HepG2 (cell line): ENCODE measurements around the gene KCNT2. TPM values are rescaled to one million over a fixed set of nuclear protein-coding genes. Genes with fewer than 3 reads are reported as not detected.

Experiments used
- ATAC-seq: fragments of 200-7000 bp; cut with Tn5 transposase; 3 replicates; pipeline ENCODE4 v1.9.1; 2020; ENCODE audit warnings: mild to moderate bottlenecking, moderate library complexity
- BruUV-seq: library from RNA; stranded (reverse); fragments of 400-500 nt; replicated peaks from 2 replicates; lab custom pipeline; 2021; lab: Mats Ljungman, UMichigan
- CTCF ChIA-PET: fragments of 300-600 bp; formaldehyde crosslinking; extraction: SDS; loops from one replicate; lab custom pipeline; 2021; ENCODE audit warnings: low total read pairs, inconsistent platforms, low intra/inter-chr PET ratio; lab: Yijun Ruan, JAX
- POLR2A ChIA-PET: fragments of 350-600 bp; sonication (Branson Sonifier 250); formaldehyde crosslinking; loops from one replicate; lab custom pipeline; 2020; ENCODE audit warnings: antibody characterized with exemption, inconsistent platforms; lab: Yijun Ruan, JAX
- DNase-seq: peaks from one replicate; pipeline ENCODE4 v3.0.0-alpha.2; 2015; ENCODE audit warnings: low spot score
- FAIRE-seq: peaks from 3 replicates; lab custom pipeline; 2011; peaks lifted over from hg19 to GRCh38; lab: Jason Lieb, UNC
- H2AFZ ChIP-seq: one replicate; pipeline ENCODE4 v1.6.1; 2011; ENCODE audit warnings: low read length, inconsistent platforms
- H3K27ac ChIP-seq: fragments of 300-600 bp; 3 replicates; pipeline ENCODE4 v1.8.0; 2011; ENCODE audit warnings: mixed run types, mild to moderate bottlenecking, mixed read lengths, low read length, inconsistent platforms; ENCODE audit not compliant: insufficient read depth; ENCODE audit errors: extremely low read length
- H3K27me3 ChIP-seq, 2 experiments: fragments of 200-600 bp in 1 of 2; 2 replicates in 1 of 2; 3 replicates in 1 of 2; pipeline versions ENCODE4 v1.6.0 to v1.8.0; 2011; ENCODE audit warnings: low read length in 2 of 2, mild to moderate bottlenecking in 2 of 2, moderate library complexity in 2 of 2, inconsistent platforms in 1 of 2; ENCODE audit not compliant: insufficient read depth in 2 of 2, control insufficient read depth in 1 of 2
- H3K36me3 ChIP-seq, 2 experiments: fragments of 200-600 bp in 1 of 2; replicated peaks in 1 of 2; 2 replicates in 1 of 2; 3 replicates in 1 of 2; pipeline versions ENCODE4 v1.5.1 to v1.8.0; 2011; ENCODE audit warnings: low read length in 2 of 2, inconsistent platforms in 1 of 2; ENCODE audit not compliant: insufficient read depth in 2 of 2, control insufficient read depth in 1 of 2
- H3K4me1 ChIP-seq: 2 replicates; pipeline ENCODE4 v1.5.1; 2012; ENCODE audit warnings: low read length, inconsistent platforms; ENCODE audit not compliant: insufficient read depth
- H3K4me2 ChIP-seq: 2 replicates; pipeline ENCODE4 v1.6.0; 2011; ENCODE audit warnings: low read depth, low read length, inconsistent platforms
- H3K4me3 ChIP-seq, 3 experiments: fragments of 200-600 bp in 1 of 3; sonication (generic), shearing (Covaris generic) in 1 of 3; replicated peaks in 1 of 3; 2 replicates each; pipeline ENCODE4 v1.5.1; 2011 to 2016; ENCODE audit warnings: low read length in 3 of 3, inconsistent platforms in 2 of 3, low read depth in 2 of 3, mild to moderate bottlenecking in 2 of 3, control low read depth in 1 of 3, mixed read lengths in 1 of 3; ENCODE audit not compliant: insufficient read depth in 1 of 3
- H3K79me2 ChIP-seq: one replicate; pipeline ENCODE4 v1.6.1; 2011; ENCODE audit warnings: low read length, inconsistent platforms; ENCODE audit not compliant: insufficient read depth
- H3K9ac ChIP-seq: 2 replicates; pipeline ENCODE4 v1.6.0; 2011; ENCODE audit warnings: mild to moderate bottlenecking, low read depth, low read length, inconsistent platforms; ENCODE audit not compliant: insufficient read depth
- H3K9me3 ChIP-seq: 2 replicates; pipeline ENCODE4 v1.5.1; 2012; ENCODE audit warnings: mild to moderate bottlenecking, low read length
- H4K20me1 ChIP-seq: 2 replicates; pipeline ENCODE4 v1.6.0; 2011; ENCODE audit warnings: inconsistent platforms, mild to moderate bottlenecking, low read length, moderate library complexity; ENCODE audit not compliant: insufficient read depth
- HNF4A ChIP-seq: sonication (generic); formaldehyde crosslinking; IDR thresholded peaks from 2 replicates; pipeline ENCODE4 v1.4.0; 2020; ENCODE audit warnings: missing genetic modification reagents
- MED13 ChIP-seq: sonication (generic); formaldehyde crosslinking; IDR thresholded peaks from 2 replicates; pipeline ENCODE4 v1.5.0; 2020; ENCODE audit warnings: missing genetic modification reagents
- REXO4 ChIP-seq: sonication (generic); formaldehyde crosslinking; IDR thresholded peaks from 2 replicates; pipeline ENCODE4 v1.8.0; 2022; ENCODE audit warnings: missing genetic modification reagents, mild to moderate bottlenecking, borderline replicate concordance
- SIN3A ChIP-seq: IDR thresholded peaks from 2 replicates; pipeline ENCODE4 v1.6.1; 2011; ENCODE audit warnings: low read depth, mild to moderate bottlenecking, control low read depth, low read length, borderline replicate concordance
- TAF1 ChIP-seq: sonication (generic); formaldehyde crosslinking; IDR thresholded peaks from 2 replicates; pipeline ENCODE4 v1.4.0; 2020; ENCODE audit warnings: missing genetic modification reagents
- ZNF333 ChIP-seq: sonication (generic); formaldehyde crosslinking; IDR thresholded peaks from 2 replicates; pipeline ENCODE4 v1.4.0; 2020; ENCODE audit warnings: mild to moderate bottlenecking, missing genetic modification reagents, borderline replicate concordance
- ZNF350 ChIP-seq: sonication (generic); formaldehyde crosslinking; IDR thresholded peaks from 2 replicates; pipeline ENCODE4 v1.4.0; 2020; ENCODE audit warnings: mild to moderate bottlenecking, low read depth, missing genetic modification reagents, borderline replicate concordance
- ZNF550 ChIP-seq: sonication (generic); formaldehyde crosslinking; IDR thresholded peaks from 2 replicates; pipeline ENCODE4 v1.4.0; 2020; ENCODE audit warnings: mild to moderate bottlenecking, missing genetic modification reagents, borderline replicate concordance
- ZNF652 ChIP-seq: IDR thresholded peaks from 2 replicates; pipeline ENCODE4 v1.6.1; 2016; ENCODE audit warnings: low read depth, borderline replicate concordance
- ZNF761 ChIP-seq: sonication (generic); formaldehyde crosslinking; conservative IDR thresholded peaks from 2 replicates; pipeline ENCODE4 v1.4.0; 2020; ENCODE audit warnings: mild to moderate bottlenecking, missing genetic modification reagents
- WGBS: methylation state at CpG from one replicate; pipeline ENCODE4 v1.1.6; 2017; ENCODE audit warnings: low lambda C conversion rate; 5-methylcytosine and 5-hydroxymethylcytosine counted together
- in situ Hi-C: cut with HindIII; loops from 2 replicates; pipeline ENCODE4 v1.10.0; 2017; ENCODE audit warnings: low pct_unique_long_range_greater_than_20kb; ENCODE audit not compliant: extremely low pct_ligation_motif_present
- intact Hi-C: fragments of 100-400 bp; cut with micrococcal nuclease; formaldehyde crosslinking; loops from one replicate; pipeline ENCODE4 v1.10.0; 2022; ENCODE audit not compliant: unreplicated experiment
- polyA plus RNA-seq, 8 experiments: library from polyadenylated mRNA; depleted of rRNA in 3 of 8; stranded (reverse) in 7 of 8; unstranded in 1 of 8; fragments of >200 nt; fragmentation: Illumina TruSeq in 4 of 8; extraction: Trizol in 4 of 8; gene quantifications; 2 replicates each; pipeline versions ENCODE4 v1.2.1 to v1.2.3, GENCODE V29; 2011 to 2016; ENCODE audit warnings: low read depth in 4 of 8, missing spikeins in 1 of 8, mixed read lengths in 1 of 8; ENCODE audit not compliant: insufficient read depth in 1 of 8
- total RNA-seq, 5 experiments: library from RNA; depleted of rRNA; stranded (reverse); fragments of >200 nt; fragmentation: Illumina TruSeq; extraction: Trizol; gene quantifications; 2 replicates each; pipeline ENCODE4 v1.2.3, GENCODE V29; 2016; ENCODE audit warnings: low read depth in 1 of 5
- TF ChIP-seq, protein P1 (sequence below): sonication (generic); formaldehyde crosslinking; IDR thresholded peaks from 2 replicates; pipeline ENCODE4 v1.4.0; 2020; ENCODE audit warnings: missing genetic modification reagents
- TF ChIP-seq, protein P2 (sequence below): sonication (generic); formaldehyde crosslinking; IDR thresholded peaks from 2 replicates; pipeline ENCODE4 v1.5.0; 2020; ENCODE audit warnings: missing genetic modification reagents
- TF ChIP-seq, protein P3 (sequence below): sonication (generic); formaldehyde crosslinking; IDR thresholded peaks from 2 replicates; pipeline ENCODE4 v1.4.0; 2020; ENCODE audit warnings: missing genetic modification reagents, low read depth, mild to moderate bottlenecking, borderline replicate concordance
- TF ChIP-seq, protein P4 (sequence below): sonication (generic); formaldehyde crosslinking; IDR thresholded peaks from 2 replicates; pipeline ENCODE4 v1.8.0; 2022; ENCODE audit warnings: missing genetic modification reagents, mild to moderate bottlenecking, borderline replicate concordance

KCNT2 gene
- total and polyA plus RNA-seq, 2 of the 13 experiments (the other 11 are each of a cell fraction or from before 2014, with no cell fraction given) = not detected

DNA sequence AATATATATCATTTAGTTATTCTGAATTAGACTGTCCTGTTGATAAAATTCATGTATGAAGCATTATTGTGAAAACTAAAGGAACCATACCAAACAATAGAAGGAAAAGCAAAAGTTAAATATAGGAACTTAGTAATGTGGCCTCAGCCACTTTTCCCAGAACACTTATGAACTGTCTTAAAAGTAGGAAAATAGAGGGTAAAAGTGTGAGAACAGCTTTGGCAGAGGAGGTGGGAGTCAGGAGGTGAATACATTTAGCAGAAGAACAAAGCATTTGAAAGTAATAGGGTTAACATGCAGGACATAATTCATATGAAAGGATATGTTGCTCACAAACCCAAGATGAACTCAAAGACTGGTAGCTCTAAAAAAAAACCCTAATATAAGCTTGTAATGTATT is 121.9 kb downstream of the KCNT2 start (continued):
- TF ChIP-seq ZNF550 (CRISPR knock-in tag) = no peak

DNA sequence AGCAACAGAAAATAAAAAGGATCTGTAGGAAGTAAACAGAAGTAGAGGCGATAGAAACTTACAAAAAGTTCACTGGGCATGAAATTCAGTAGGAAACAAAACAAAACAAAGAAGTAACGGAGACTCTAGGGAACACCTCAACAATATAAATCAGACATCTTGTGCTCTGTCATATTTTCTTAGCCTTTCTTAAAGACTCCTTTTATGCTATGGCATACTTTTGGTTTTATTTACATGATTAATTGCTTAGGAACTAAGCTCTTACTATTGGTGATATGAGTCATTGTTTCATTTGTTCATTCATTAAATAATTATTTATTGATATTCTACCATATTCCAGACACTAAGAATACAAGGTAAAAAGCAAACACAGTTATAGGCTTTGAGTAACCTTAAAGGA is 126.6 kb downstream of the KCNT2 start:
- FAIRE-seq (no peak), ATAC-seq (no peak), DNase-seq (no peak)
- Histone ChIP-seq H3K9ac (no peak overlapping the region), H3K36me3 (no peaks in the 10 kb centered on the region), H3K9me3 (no peaks in the 10 kb centered on the region), H2AFZ (no peak overlapping the region), H3K27me3 (no peaks in the 10 kb centered on the region), H3K4me3 (no peak overlapping the region), H3K4me2 (no peak overlapping the region), H3K27ac (no peak overlapping the region), H4K20me1 (no peaks in the 10 kb centered on the region), H3K4me1 (no peaks in the 10 kb centered on the region), H3K79me2 (no peaks in the 10 kb centered on the region)
- in situ Hi-C loops (no loop called here), intact Hi-C loops (no loop called here)
- ChIA-PET CTCF (no interaction called here), POLR2A (no interaction called here)
- 5% methylated on average over 2 of the region's 2 CpGs for WGBS
- BruUV-seq = no TSS peak
- no peak for TF ChIP-seq MED13 (CRISPR knock-in tag)
- TF ChIP-seq ZNF333 (CRISPR knock-in tag) = no peak
- no peak for TF ChIP-seq ZNF761 (CRISPR knock-in tag)
- TF ChIP-seq ZNF350 (CRISPR knock-in tag) = no peak
- TF ChIP-seq, protein P1, sequence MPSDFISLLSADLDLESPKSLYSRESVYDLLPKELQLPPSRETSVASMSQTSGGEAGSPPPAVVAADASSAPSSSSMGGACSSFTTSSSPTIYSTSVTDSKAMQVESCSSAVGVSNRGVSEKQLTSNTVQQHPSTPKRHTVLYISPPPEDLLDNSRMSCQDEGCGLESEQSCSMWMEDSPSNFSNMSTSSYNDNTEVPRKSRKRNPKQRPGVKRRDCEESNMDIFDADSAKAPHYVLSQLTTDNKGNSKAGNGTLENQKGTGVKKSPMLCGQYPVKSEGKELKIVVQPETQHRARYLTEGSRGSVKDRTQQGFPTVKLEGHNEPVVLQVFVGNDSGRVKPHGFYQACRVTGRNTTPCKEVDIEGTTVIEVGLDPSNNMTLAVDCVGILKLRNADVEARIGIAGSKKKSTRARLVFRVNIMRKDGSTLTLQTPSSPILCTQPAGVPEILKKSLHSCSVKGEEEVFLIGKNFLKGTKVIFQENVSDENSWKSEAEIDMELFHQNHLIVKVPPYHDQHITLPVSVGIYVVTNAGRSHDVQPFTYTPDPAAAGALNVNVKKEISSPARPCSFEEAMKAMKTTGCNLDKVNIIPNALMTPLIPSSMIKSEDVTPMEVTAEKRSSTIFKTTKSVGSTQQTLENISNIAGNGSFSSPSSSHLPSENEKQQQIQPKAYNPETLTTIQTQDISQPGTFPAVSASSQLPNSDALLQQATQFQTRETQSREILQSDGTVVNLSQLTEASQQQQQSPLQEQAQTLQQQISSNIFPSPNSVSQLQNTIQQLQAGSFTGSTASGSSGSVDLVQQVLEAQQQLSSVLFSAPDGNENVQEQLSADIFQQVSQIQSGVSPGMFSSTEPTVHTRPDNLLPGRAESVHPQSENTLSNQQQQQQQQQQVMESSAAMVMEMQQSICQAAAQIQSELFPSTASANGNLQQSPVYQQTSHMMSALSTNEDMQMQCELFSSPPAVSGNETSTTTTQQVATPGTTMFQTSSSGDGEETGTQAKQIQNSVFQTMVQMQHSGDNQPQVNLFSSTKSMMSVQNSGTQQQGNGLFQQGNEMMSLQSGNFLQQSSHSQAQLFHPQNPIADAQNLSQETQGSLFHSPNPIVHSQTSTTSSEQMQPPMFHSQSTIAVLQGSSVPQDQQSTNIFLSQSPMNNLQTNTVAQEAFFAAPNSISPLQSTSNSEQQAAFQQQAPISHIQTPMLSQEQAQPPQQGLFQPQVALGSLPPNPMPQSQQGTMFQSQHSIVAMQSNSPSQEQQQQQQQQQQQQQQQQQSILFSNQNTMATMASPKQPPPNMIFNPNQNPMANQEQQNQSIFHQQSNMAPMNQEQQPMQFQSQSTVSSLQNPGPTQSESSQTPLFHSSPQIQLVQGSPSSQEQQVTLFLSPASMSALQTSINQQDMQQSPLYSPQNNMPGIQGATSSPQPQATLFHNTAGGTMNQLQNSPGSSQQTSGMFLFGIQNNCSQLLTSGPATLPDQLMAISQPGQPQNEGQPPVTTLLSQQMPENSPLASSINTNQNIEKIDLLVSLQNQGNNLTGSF (CRISPR knock-in tag) = no peak
- TF ChIP-seq HNF4A = no peak
- TF ChIP-seq, protein P2, sequence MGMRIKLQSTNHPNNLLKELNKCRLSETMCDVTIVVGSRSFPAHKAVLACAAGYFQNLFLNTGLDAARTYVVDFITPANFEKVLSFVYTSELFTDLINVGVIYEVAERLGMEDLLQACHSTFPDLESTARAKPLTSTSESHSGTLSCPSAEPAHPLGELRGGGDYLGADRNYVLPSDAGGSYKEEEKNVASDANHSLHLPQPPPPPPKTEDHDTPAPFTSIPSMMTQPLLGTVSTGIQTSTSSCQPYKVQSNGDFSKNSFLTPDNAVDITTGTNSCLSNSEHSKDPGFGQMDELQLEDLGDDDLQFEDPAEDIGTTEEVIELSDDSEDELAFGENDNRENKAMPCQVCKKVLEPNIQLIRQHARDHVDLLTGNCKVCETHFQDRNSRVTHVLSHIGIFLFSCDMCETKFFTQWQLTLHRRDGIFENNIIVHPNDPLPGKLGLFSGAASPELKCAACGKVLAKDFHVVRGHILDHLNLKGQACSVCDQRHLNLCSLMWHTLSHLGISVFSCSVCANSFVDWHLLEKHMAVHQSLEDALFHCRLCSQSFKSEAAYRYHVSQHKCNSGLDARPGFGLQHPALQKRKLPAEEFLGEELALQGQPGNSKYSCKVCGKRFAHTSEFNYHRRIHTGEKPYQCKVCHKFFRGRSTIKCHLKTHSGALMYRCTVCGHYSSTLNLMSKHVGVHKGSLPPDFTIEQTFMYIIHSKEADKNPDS = no peak
- TF ChIP-seq TAF1 (CRISPR knock-in tag) = no peak
- TF ChIP-seq ZNF652 (CRISPR knock-in tag) = no peak
- TF ChIP-seq, protein P3, sequence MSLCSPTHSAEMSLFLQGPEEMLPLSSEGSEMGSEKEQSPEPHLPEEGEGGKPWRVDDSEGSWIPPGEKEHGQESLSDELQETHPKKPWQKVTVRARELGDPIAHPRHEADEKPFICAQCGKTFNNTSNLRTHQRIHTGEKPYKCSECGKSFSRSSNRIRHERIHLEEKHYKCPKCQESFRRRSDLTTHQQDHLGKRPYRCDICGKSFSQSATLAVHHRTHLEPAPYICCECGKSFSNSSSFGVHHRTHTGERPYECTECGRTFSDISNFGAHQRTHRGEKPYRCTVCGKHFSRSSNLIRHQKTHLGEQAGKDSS (CRISPR knock-in tag) = no peak
- TF ChIP-seq SIN3A = no peak
- TF ChIP-seq, protein P4, sequence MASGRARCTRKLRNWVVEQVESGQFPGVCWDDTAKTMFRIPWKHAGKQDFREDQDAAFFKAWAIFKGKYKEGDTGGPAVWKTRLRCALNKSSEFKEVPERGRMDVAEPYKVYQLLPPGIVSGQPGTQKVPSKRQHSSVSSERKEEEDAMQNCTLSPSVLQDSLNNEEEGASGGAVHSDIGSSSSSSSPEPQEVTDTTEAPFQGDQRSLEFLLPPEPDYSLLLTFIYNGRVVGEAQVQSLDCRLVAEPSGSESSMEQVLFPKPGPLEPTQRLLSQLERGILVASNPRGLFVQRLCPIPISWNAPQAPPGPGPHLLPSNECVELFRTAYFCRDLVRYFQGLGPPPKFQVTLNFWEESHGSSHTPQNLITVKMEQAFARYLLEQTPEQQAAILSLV (CRISPR knock-in tag) = no peak
- no peak for TF ChIP-seq REXO4
